ENCODE measurements around the gene LRP8. TPM values are rescaled to one million over a fixed set of nuclear protein-coding genes. Genes with fewer than 3 reads are reported as not detected.

Gene LRP8
- total and polyA plus RNA-seq, 2 of the 13 experiments (the other 11 are each of a cell fraction or from before 2014, with no cell fraction given) = 17.3 to 17.4 TPM

- TF ChIP-seq PRDM10 (CRISPR knock-in tag; IDR thresholded peaks at IDR 0.05; ENCODE audit: low read depth) (no peak), FOXM1 (CRISPR knock-in tag; IDR thresholded peaks at IDR 0.05) (no peak), TP53 (CRISPR knock-in tag; conservative IDR thresholded peaks at IDR 0.05) (no peak), EED (CRISPR knock-in tag; IDR thresholded peaks at IDR 0.05) (no peak), E2F1 (CRISPR knock-in tag; IDR thresholded peaks at IDR 0.05) (peak; percentile 77), NRL (CRISPR knock-in tag; IDR thresholded peaks at IDR 0.05; ENCODE audit: borderline replicate concordance) (peak; percentile 69; the same call in 1 of the 2 replicates), ZNF18 (CRISPR knock-in tag; IDR thresholded peaks at IDR 0.05; ENCODE audit: insufficient replicate concordance) (peak; percentile 48), DRAP1 (CRISPR knock-in tag; IDR thresholded peaks at IDR 0.05) (peak; percentile 67), HOXA3 (CRISPR knock-in tag; IDR thresholded peaks at IDR 0.05) (peak; percentile 23; the same call in 1 of the 2 replicates), ZFYVE20 (CRISPR knock-in tag; IDR thresholded peaks at IDR 0.05; ENCODE audit: borderline replicate concordance, low read depth) (no peak), ZMYM4 (CRISPR knock-in tag; IDR thresholded peaks at IDR 0.05) (peak; percentile 47)
- TF ChIP-seq, protein P1, sequence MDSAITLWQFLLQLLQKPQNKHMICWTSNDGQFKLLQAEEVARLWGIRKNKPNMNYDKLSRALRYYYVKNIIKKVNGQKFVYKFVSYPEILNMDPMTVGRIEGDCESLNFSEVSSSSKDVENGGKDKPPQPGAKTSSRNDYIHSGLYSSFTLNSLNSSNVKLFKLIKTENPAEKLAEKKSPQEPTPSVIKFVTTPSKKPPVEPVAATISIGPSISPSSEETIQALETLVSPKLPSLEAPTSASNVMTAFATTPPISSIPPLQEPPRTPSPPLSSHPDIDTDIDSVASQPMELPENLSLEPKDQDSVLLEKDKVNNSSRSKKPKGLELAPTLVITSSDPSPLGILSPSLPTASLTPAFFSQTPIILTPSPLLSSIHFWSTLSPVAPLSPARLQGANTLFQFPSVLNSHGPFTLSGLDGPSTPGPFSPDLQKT (CRISPR knock-in tag; IDR thresholded peaks at IDR 0.05; ENCODE audit: borderline replicate concordance) = no peak
- TF ChIP-seq, protein P2, sequence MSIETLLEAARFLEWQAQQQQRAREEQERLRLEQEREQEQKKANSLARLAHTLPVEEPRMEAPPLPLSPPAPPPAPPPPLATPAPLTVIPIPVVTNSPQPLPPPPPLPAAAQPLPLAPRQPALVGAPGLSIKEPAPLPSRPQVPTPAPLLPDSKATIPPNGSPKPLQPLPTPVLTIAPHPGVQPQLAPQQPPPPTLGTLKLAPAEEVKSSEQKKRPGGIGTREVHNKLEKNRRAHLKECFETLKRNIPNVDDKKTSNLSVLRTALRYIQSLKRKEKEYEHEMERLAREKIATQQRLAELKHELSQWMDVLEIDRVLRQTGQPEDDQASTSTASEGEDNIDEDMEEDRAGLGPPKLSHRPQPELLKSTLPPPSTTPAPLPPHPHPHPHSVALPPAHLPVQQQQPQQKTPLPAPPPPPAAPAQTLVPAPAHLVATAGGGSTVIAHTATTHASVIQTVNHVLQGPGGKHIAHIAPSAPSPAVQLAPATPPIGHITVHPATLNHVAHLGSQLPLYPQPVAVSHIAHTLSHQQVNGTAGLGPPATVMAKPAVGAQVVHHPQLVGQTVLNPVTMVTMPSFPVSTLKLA (IDR thresholded peaks at IDR 0.05) = no peak
- TF ChIP-seq, protein P3, sequence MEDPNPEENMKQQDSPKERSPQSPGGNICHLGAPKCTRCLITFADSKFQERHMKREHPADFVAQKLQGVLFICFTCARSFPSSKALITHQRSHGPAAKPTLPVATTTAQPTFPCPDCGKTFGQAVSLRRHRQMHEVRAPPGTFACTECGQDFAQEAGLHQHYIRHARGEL (CRISPR knock-in tag; IDR thresholded peaks at IDR 0.05) = no peak
- TF ChIP-seq, protein P4, sequence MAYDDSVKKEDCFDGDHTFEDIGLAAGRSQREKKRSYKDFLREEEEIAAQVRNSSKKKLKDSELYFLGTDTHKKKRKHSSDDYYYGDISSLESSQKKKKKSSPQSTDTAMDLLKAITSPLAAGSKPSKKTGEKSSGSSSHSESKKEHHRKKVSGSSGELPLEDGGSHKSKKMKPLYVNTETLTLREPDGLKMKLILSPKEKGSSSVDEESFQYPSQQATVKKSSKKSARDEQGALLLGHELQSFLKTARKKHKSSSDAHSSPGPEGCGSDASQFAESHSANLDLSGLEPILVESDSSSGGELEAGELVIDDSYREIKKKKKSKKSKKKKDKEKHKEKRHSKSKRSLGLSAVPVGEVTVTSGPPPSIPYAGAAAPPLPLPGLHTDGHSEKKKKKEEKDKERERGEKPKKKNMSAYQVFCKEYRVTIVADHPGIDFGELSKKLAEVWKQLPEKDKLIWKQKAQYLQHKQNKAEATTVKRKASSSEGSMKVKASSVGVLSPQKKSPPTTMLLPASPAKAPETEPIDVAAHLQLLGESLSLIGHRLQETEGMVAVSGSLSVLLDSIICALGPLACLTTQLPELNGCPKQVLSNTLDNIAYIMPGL (CRISPR knock-in tag; IDR thresholded peaks at IDR 0.05; ENCODE audit: borderline replicate concordance in 1 of 2, low read depth in 1 of 2) = peak in 1 of 2 experiments; percentile 24; a peak in 2 of 4 replicates
These were observed 131.2 kb downstream of the LRP8 start, which contains the start of gene CPT2 (continued) for GRCh38 chr1:53196485-53197290.
